ENCODE data around the gene MAST2. TPM values are rescaled to one million over a fixed set of nuclear protein-coding genes. Genes with fewer than 3 reads are reported as not detected.
"Not testable (repeated sequence)": the region's sequence is repeated elsewhere in the genome, so short reads cannot be mapped to it uniquely, and the experiment has no call there.

MAST2 gene
- total RNA-seq, 1 donor from 2014 or later, result 45.2 TPM

GRCh38 chr1:45928486-45929205 lies 125.2 kb downstream of the MAST2 start:
- FAIRE-seq (no peak), DNase-seq (ENCODE audit: low spot score in 2 of 2) (no peak)

- DNase-seq (ENCODE audit: low spot score in 2 of 2) (no peak), FAIRE-seq (no peak)
Observed at GRCh38 chr1:45929257-45929687, 125.9 kb downstream of the MAST2 start.

- DNase-seq (ENCODE audit: low spot score in 2 of 2) (no peak), FAIRE-seq (no peak)
Observed at GRCh38 chr1:45930258-45931150, 127.1 kb downstream of the MAST2 start.

GRCh38 chr1:45932205-45932604 lies 128.8 kb downstream of the MAST2 start:
- DNase-seq (ENCODE audit: low spot score in 2 of 2); FAIRE-seq: not testable (repeated sequence)

GRCh38 chr1:45934947-45935346 lies 131.5 kb downstream of the MAST2 start:
- FAIRE-seq, result no peak

GRCh38 chr1:45938029-45938428 lies 134.6 kb downstream of the MAST2 start:
- peak; percentile 45 for FAIRE-seq
- DNase-seq (ENCODE audit: low spot score in 2 of 2), result no peak

More at GRCh38 chr1:45934947-45935346, 131.5 kb downstream of the MAST2 start:
- DNase-seq (ENCODE audit: low spot score in 2 of 2), result no peak

- DNase-seq (ENCODE audit: low spot score in 2 of 2), result no peak
- FAIRE-seq, result no peak
Observed at GRCh38 chr1:45942411-45942810, 139.0 kb downstream of the MAST2 start.

GRCh38 chr1:45943185-45943584 lies 139.8 kb downstream of the MAST2 start:
- no peak for DNase-seq (ENCODE audit: low spot score in 2 of 2)
- no peak for FAIRE-seq

- DNase-seq (ENCODE audit: low spot score in 2 of 2), result no peak
- no peak for FAIRE-seq
Observed at GRCh38 chr1:45945426-45945825, 142.0 kb downstream of the MAST2 start.

GRCh38 chr1:45949462-45949861 lies 146.1 kb downstream of the MAST2 start:
- not testable (repeated sequence) for DNase-seq (ENCODE audit: low spot score in 2 of 2); FAIRE-seq

- FAIRE-seq (no peak), DNase-seq (ENCODE audit: low spot score in 2 of 2) (no peak)
Observed at GRCh38 chr1:45952072-45952471, 148.7 kb downstream of the MAST2 start.

- no peak for FAIRE-seq
- no peak for DNase-seq (ENCODE audit: low spot score in 2 of 2)
Observed at GRCh38 chr1:45953934-45954847, 150.8 kb downstream of the MAST2 start.

GRCh38 chr1:45957684-45958083 lies 154.3 kb downstream of the MAST2 start:
- no peak for FAIRE-seq
- no peak for DNase-seq (ENCODE audit: low spot score in 2 of 2)

GRCh38 chr1:45958317-45958716 lies 154.9 kb downstream of the MAST2 start:
- FAIRE-seq (no peak), DNase-seq (ENCODE audit: low spot score in 2 of 2) (no peak)

GRCh38 chr1:45960930-45961715 lies 157.7 kb downstream of the MAST2 start:
- no peak for FAIRE-seq
- DNase-seq (ENCODE audit: low spot score in 2 of 2), result no peak

GRCh38 chr1:45961936-45962335 lies 158.5 kb downstream of the MAST2 start:
- not testable (repeated sequence) for FAIRE-seq; DNase-seq (ENCODE audit: low spot score in 2 of 2)

GRCh38 chr1:45968941-45969666 lies 165.7 kb downstream of the MAST2 start:
- no peak for FAIRE-seq
- no peak for DNase-seq (ENCODE audit: low spot score in 2 of 2)

GRCh38 chr1:45969866-45970265 lies 166.5 kb downstream of the MAST2 start:
- DNase-seq (ENCODE audit: low spot score in 2 of 2) (no peak), FAIRE-seq (no peak)

- no peak for FAIRE-seq
- no peak for DNase-seq (ENCODE audit: low spot score in 2 of 2)
Observed at GRCh38 chr1:45971335-45971734, 167.9 kb downstream of the MAST2 start.
